CD4-positive, alpha-beta T cell treated with Interleukin-6 for 4 hours (primary cell): ENCODE data around the gene RNF227.
A peak's percentile ranks its signal among the peaks of the same experiment; 100 is the strongest.

Experiments used
- DNase-seq: peaks from one replicate; pipeline ENCODE4 v3.0.0-alpha.2; 2020; ENCODE audit warnings: mixed read lengths

Gene RNF227

GRCh38 chr17:7929158-7930023, 13.3 kb upstream of the RNF227 start, which contains the start of gene KCNAB3:
Gene KCNAB3 (minus strand): TSS chr17:7929856. CDS start chr17:7929435, 421 bp downstream.
- peak; percentile 62 for DNase-seq

GRCh38 chr17:7927596-7927995, 11.5 kb upstream of the RNF227 start:
- no peak for DNase-seq

GRCh38 chr17:7922845-7923628, 6.9 kb upstream of the RNF227 start:
- DNase-seq = peak; percentile 90

GRCh38 chr17:7922269-7922844, 6.3 kb upstream of the RNF227 start:
- DNase-seq = peak; percentile 8

- DNase-seq = peak; percentile 15
These were observed 719 bp upstream of the RNF227 start for GRCh38 chr17:7916808-7917207.

- DNase-seq = no peak
These were observed 245 bp upstream of the RNF227 start for GRCh38 chr17:7916385-7916682.

- DNase-seq = no peak
These were observed 894 bp downstream of the RNF227 start for GRCh38 chr17:7915179-7915610.

- peak; percentile 55 for DNase-seq
These were observed 3.1 kb downstream of the RNF227 start for GRCh38 chr17:7912927-7913524.

GRCh38 chr17:7911116-7911515, 5.0 kb downstream of the RNF227 start:
- DNase-seq = no peak

- no peak for DNase-seq
These were observed 5.4 kb downstream of the RNF227 start for GRCh38 chr17:7910711-7911110.

- no peak for DNase-seq
These were observed 5.8 kb downstream of the RNF227 start for GRCh38 chr17:7910281-7910680.

GRCh38 chr17:7909089-7909488, 7.0 kb downstream of the RNF227 start:
- no peak for DNase-seq

- no peak for DNase-seq
These were observed 12.7 kb downstream of the RNF227 start for GRCh38 chr17:7903154-7904103.

- peak; percentile 17 for DNase-seq
These were observed 18.3 kb downstream of the RNF227 start for GRCh38 chr17:7897773-7898172.

- DNase-seq = no peak
These were observed 19.0 kb downstream of the RNF227 start for GRCh38 chr17:7897090-7897489.

- DNase-seq = no peak
These were observed 21.2 kb downstream of the RNF227 start for GRCh38 chr17:7894866-7895265.

- no peak for DNase-seq
These were observed 21.9 kb downstream of the RNF227 start for GRCh38 chr17:7894226-7894625.

GRCh38 chr17:7893187-7893880, 22.8 kb downstream of the RNF227 start:
- DNase-seq = no peak

GRCh38 chr17:7889166-7889955, 26.7 kb downstream of the RNF227 start:
- peak; percentile 58 for DNase-seq

- DNase-seq = peak; percentile 59
These were observed 27.7 kb downstream of the RNF227 start, which contains the start of gene CHD3 for GRCh38 chr17:7888184-7888920. Gene CHD3 (plus strand): TSS chr17:7888789. CDS start chr17:7889001, 212 bp downstream.
